Activated CD4-positive, alpha-beta T cell treated with anti-CD3 and anti-CD28 coated beads, Interleukin-2, amount 50 U/mL, for 16 hours (primary cell): ENCODE data around the gene CLASRP.
A peak's percentile ranks its signal among the peaks of the same experiment; 100 is the strongest.

ENCODE experiments used
- DNase-seq: peaks from one replicate; pipeline ENCODE4 v3.0.0-alpha.2; 2020

Gene CLASRP

GRCh38 chr19:45023048-45023447 is 15.8 kb upstream of the CLASRP start:
- no peak for DNase-seq

GRCh38 chr19:45025264-45025663 is 13.6 kb upstream of the CLASRP start:
- no peak for DNase-seq

- no peak for DNase-seq
Measured at GRCh38 chr19:45027371-45027770, 11.5 kb upstream of the CLASRP start.

GRCh38 chr19:45030825-45031224 is 8.0 kb upstream of the CLASRP start:
- DNase-seq = no peak

GRCh38 chr19:45032421-45032820 is 6.4 kb upstream of the CLASRP start:
- no peak for DNase-seq

GRCh38 chr19:45035755-45036154 is 3.1 kb upstream of the CLASRP start:
- DNase-seq = no peak

GRCh38 chr19:45037393-45038169 is 1.3 kb upstream of the CLASRP start:
- DNase-seq = no peak

- no peak for DNase-seq
Measured at GRCh38 chr19:45040059-45040771, 1.4 kb downstream of the CLASRP start.

- DNase-seq = no peak
Measured at GRCh38 chr19:45041125-45041524, 2.3 kb downstream of the CLASRP start.

- no peak for DNase-seq
Measured at GRCh38 chr19:45045671-45046353, 7.0 kb downstream of the CLASRP start.

- DNase-seq = no peak
Measured at GRCh38 chr19:45046355-45046754, 7.5 kb downstream of the CLASRP start.

GRCh38 chr19:45047188-45047797 is 8.4 kb downstream of the CLASRP start:
- no peak for DNase-seq

GRCh38 chr19:45049073-45049736 is 10.4 kb downstream of the CLASRP start:
- DNase-seq = no peak

GRCh38 chr19:45050036-45050435 is 11.2 kb downstream of the CLASRP start:
- no peak for DNase-seq

- no peak for DNase-seq
Measured at GRCh38 chr19:45051929-45052579, 13.2 kb downstream of the CLASRP start.

- DNase-seq = no peak
Measured at GRCh38 chr19:45056831-45057230, 18.0 kb downstream of the CLASRP start.

GRCh38 chr19:45057444-45057843 is 18.6 kb downstream of the CLASRP start:
- DNase-seq = no peak

- DNase-seq = no peak
Measured at GRCh38 chr19:45058622-45059159, 19.8 kb downstream of the CLASRP start.

GRCh38 chr19:45059258-45059965 is 20.6 kb downstream of the CLASRP start:
- peak; percentile 84 for DNase-seq

- no peak for DNase-seq
Measured at GRCh38 chr19:45061965-45062364, 23.1 kb downstream of the CLASRP start.
